Astrocyte of the cerebellum (primary cell): ENCODE measurements around the gene THY1.

ENCODE experiments used
- DNase-seq: peaks from one replicate; pipeline ENCODE4 v3.0.0-alpha.2; 2011; ENCODE audit warnings: low read depth
- H3K4me3 ChIP-seq: 2 replicates; pipeline ENCODE4 v1.5.1; 2011; ENCODE audit warnings: mild to moderate bottlenecking, low read depth, low read length, moderate library complexity
- in situ Hi-C: cut with HindIII; loops from 2 replicates; pipeline ENCODE4 v1.10.0; 2017; ENCODE audit warnings: low sequenced_read_pairs
- TF ChIP-seq, protein P1 (sequence below): IDR thresholded peaks from 2 replicates; pipeline ENCODE4 v1.5.1; 2012; ENCODE audit warnings: low read length, low read depth, moderate library complexity, mild to moderate bottlenecking; ENCODE audit errors: missing control alignments

THY1 gene

DNA sequence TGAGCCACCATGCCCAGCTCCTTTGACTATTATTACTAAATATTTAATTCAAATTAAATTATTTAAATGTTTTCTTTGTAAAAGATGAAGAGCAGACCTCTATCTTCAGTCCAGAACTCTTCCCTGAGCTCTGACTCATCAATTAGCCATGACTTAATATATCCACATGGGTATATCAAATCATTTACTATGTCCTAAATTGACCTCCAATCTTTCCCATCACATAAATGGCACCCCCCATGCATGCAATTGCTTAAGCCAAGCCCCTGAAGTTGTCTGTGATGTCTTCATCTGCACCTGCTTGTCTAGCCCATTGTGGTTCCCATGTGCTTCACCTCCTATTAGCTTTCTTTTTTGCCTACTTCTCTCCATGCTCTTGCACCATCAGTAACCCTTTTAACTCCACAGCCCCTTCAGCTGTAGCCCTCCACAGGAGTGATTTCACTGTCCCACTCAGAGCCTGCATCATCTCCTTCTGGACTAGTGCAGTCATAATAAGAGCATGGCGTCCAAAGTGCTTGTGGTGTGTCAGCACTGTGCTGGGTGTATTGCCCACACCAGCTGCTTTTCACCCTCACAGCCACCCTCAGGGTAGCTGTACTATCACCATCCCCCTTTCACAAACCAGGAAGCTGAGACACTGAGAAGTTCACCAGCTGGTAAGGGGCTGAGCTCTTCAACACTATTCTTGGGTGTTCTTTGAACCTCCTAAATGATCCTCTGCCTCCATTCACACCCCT lies 11.8 kb upstream of the THY1 start:
- in situ Hi-C loops = no loop called here
- DNase-seq = no peak
- no peak overlapping the region for H3K4me3 ChIP-seq
- TF ChIP-seq, protein P1, sequence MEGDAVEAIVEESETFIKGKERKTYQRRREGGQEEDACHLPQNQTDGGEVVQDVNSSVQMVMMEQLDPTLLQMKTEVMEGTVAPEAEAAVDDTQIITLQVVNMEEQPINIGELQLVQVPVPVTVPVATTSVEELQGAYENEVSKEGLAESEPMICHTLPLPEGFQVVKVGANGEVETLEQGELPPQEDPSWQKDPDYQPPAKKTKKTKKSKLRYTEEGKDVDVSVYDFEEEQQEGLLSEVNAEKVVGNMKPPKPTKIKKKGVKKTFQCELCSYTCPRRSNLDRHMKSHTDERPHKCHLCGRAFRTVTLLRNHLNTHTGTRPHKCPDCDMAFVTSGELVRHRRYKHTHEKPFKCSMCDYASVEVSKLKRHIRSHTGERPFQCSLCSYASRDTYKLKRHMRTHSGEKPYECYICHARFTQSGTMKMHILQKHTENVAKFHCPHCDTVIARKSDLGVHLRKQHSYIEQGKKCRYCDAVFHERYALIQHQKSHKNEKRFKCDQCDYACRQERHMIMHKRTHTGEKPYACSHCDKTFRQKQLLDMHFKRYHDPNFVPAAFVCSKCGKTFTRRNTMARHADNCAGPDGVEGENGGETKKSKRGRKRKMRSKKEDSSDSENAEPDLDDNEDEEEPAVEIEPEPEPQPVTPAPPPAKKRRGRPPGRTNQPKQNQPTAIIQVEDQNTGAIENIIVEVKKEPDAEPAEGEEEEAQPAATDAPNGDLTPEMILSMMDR = no peak

DNA sequence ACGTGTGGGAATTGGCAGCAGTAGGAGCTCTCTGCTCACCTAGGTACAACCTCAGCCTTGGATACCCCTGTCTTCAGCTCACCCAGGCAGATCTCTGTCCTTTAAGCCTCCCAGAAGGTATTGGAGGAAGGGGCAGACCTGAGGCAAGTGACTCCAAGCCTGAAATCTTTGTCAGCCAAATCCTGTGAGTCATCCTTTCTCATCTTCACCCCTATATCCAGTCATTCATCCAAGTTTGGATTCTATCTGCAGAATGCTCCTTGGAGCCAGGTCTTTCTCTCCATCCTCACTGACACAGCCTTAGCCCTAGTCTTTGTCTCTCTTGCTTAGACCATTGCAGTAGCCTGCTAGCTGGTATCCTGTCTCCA lies 10.4 kb upstream of the THY1 start:
- no peak overlapping the region for H3K4me3 ChIP-seq
- DNase-seq = no peak
- TF ChIP-seq, protein P1 = no peak
- in situ Hi-C loops = no loop called here

DNA sequence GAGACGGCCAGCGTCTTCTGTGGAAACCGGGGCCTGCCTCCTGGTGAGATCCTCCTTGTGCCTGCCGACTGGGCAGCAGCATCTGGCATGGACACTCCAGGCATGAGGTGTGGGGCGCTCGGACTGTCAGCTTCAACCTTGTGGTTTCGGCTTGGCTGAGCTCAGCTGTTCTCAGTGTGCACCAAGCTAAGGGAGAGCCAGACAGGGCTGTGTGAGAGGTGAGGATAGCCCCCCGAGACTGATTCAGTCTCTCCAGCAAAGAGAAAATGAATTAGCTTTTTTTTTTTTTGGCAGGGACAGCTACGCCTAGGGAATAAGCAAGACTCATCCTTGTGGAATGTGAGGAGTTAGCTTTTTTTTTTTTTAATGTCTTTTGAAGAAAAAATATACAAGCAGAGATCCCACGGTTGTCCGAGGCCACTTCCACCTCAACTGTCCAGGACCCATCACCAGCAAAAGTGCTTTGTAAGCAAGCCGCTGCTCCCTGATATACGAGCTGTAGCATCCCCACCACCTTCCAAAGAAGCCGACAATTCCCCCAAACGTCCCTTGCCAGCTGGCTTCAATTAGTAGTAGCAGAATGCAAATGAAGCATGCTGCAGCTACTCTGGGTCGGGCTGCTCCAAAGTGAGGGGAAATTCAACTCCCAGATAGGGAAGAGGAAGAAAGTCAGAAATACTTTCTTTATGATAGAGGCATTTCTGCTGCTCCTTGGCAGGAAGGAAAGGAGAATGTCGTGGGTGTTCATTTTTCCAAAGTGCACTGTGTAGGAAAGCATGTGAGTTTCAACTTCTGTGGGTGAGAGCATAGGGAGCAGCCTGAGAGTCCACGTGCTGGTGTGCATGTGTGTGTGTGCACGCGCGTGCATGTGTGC lies 9.7 kb upstream of the THY1 start:
- TF ChIP-seq, protein P1 = no peak
- in situ Hi-C loops = no loop called here
- peak; percentile 91 for DNase-seq
- peak overlapping the region; percentile 19 for H3K4me3 ChIP-seq

DNA sequence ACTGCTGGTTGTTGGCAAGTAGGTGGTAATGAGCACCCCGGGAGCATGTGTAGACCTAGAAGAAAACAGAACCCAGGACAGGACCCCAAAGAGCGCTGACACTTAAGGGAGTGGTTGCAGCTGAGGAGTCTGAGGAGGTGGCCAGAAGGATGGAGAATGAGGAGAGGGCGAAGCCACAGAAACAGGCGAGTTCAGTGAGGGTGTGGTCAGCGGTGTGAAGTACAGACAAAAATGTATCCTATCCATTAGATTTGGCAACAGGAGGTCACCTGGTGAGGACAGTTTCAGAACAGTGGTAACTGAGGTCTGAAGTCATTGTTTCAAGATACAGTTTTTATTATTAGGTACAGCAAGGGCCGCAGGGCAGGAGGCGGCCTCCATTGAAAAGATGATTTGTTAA lies 8.6 kb upstream of the THY1 start:
- DNase-seq = no peak
- TF ChIP-seq, protein P1 = no peak
- H3K4me3 ChIP-seq = no peak overlapping the region
- in situ Hi-C loops = no loop called here

DNA sequence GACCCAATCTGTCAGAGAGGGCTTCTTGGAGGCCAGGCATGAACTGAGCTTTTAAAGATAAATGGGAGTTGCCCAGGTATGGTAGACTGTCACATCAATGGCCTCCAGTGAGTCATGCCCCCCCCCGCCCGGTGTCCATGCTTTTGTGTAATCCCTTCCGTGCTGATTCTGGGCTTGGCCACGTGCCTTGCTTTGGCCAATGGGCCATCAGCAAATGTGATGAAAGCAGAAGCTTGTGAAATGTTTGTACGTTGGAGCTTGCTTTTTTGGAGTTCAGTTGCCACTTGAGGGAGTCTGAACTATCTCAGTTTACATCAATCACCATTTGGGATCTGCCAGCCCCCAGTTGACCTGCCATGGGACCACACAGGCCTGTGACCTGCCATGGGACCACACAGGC lies 4.3 kb upstream of the THY1 start:
- DNase-seq = no peak
- TF ChIP-seq, protein P1 = no peak
- in situ Hi-C loops = loop anchor here (5.0 to 10.0 kb wide), 2 partner anchors 52 to 75 kb away; no protein-coding TSS in a partner anchor
- no peak overlapping the region for H3K4me3 ChIP-seq

DNA sequence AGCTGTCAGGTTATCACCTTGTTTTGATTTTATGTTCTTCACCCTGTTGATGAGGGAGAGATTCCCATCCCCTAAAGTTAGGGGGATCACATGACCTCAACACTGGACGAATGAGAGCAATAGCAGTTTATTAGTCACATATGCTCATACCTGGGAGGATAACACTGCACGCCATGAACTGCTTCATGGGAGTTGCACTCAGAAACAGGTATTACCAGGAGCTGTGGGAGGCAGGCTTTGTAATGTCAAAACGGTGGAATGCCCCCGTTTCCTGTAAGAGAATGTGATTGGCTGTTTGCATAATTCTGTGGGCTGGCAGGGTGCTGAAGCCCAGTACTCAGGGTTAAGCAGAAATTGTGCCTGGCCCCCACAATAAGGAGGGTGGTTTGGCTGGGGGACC lies 3.2 kb upstream of the THY1 start:
- no peak overlapping the region for H3K4me3 ChIP-seq
- DNase-seq = no peak
- in situ Hi-C loops = loop anchor here (5.0 to 10.0 kb wide), 2 partner anchors 51 to 74 kb away; no protein-coding TSS in a partner anchor
- TF ChIP-seq, protein P1 = no peak
